Keratinocyte (primary cell): ENCODE data around the gene OSBPL10. TPM values are rescaled to one million over a fixed set of nuclear protein-coding genes. Genes with fewer than 3 reads are reported as not detected.

Source experiments
- DNase-seq: peaks from one replicate; pipeline ENCODE4 v3.0.0-alpha.2; 2011; ENCODE audit warnings: low read depth, missing footprints, low spot score
- FAIRE-seq: peaks from 2 replicates; lab custom pipeline; 2011; peaks lifted over from hg19 to GRCh38; lab: Jason Lieb, UNC
- H2AFZ ChIP-seq: 2 replicates; pipeline ENCODE4 v1.6.0; 2012; ENCODE audit warnings: low read length, control low read depth, inconsistent platforms; ENCODE audit not compliant: control insufficient read depth
- H3K27ac ChIP-seq: 2 replicates; pipeline ENCODE4 v1.5.1; 2011; ENCODE audit warnings: low read length; ENCODE audit not compliant: control insufficient read depth, insufficient read depth
- H3K27me3 ChIP-seq: 3 replicates; pipeline ENCODE4 v1.6.0; 2011; ENCODE audit warnings: low read length; ENCODE audit not compliant: control insufficient read depth, insufficient read depth; ENCODE audit errors: extremely low read depth
- H3K36me3 ChIP-seq, 2 experiments: 2 replicates in 1 of 2; 3 replicates in 1 of 2; pipeline ENCODE4 v1.5.1; 2011; ENCODE audit warnings: low read length in 2 of 2, mild to moderate bottlenecking in 1 of 2; ENCODE audit not compliant: control insufficient read depth in 2 of 2, insufficient read depth in 2 of 2; ENCODE audit errors: extremely low read depth in 1 of 2
- H3K4me1 ChIP-seq: 3 replicates; pipeline ENCODE4 v1.5.1; 2011; ENCODE audit warnings: low read length; ENCODE audit not compliant: control insufficient read depth, insufficient read depth; ENCODE audit errors: extremely low read depth
- H3K4me2 ChIP-seq: 3 replicates; pipeline ENCODE4 v1.6.0; 2011; ENCODE audit warnings: low read depth, low read length; ENCODE audit not compliant: control insufficient read depth, insufficient read depth; ENCODE audit errors: extremely low read depth
- H3K4me3 ChIP-seq, 3 experiments: fragments of 200-600 bp in 1 of 3; sonication (generic) in 1 of 3; 2 replicates in 2 of 3; 3 replicates in 1 of 3; pipeline ENCODE4 v1.5.1; 2011 to 2016; ENCODE audit warnings: low read length in 3 of 3, mild to moderate bottlenecking in 3 of 3, control low read depth in 2 of 3, inconsistent platforms in 1 of 3, low read depth in 1 of 3, mixed read lengths in 1 of 3, mixed run types in 1 of 3, moderate library complexity in 1 of 3; ENCODE audit not compliant: control insufficient read depth in 2 of 3, insufficient read depth in 2 of 3; ENCODE audit errors: extremely low read depth in 1 of 3
- H3K79me2 ChIP-seq: 2 replicates; pipeline ENCODE4 v1.6.0; 2012; ENCODE audit warnings: low read length; ENCODE audit not compliant: control insufficient read depth, insufficient read depth
- H3K9ac ChIP-seq: 3 replicates; pipeline ENCODE4 v1.6.0; 2011; ENCODE audit warnings: low read length; ENCODE audit not compliant: control insufficient read depth, insufficient read depth; ENCODE audit errors: extremely low read depth
- H3K9me1 ChIP-seq: 3 replicates; pipeline ENCODE4 v1.6.0; 2011; ENCODE audit warnings: low read length; ENCODE audit not compliant: control insufficient read depth, insufficient read depth; ENCODE audit errors: extremely low read depth
- H3K9me3 ChIP-seq: 2 replicates; pipeline ENCODE4 v1.5.1; 2012; ENCODE audit warnings: low read depth, low read length; ENCODE audit not compliant: control insufficient read depth
- H4K20me1 ChIP-seq: 3 replicates; pipeline ENCODE4 v1.6.0; 2011; ENCODE audit warnings: low read length; ENCODE audit not compliant: control insufficient read depth, insufficient read depth; ENCODE audit errors: extremely low read depth
- CTCF ChIP-seq, 3 experiments: IDR thresholded peaks in 1 of 3; conservative IDR thresholded peaks in 1 of 3; optimal IDR thresholded peaks in 1 of 3; 2 replicates in 2 of 3; 3 replicates in 1 of 3; pipeline versions ENCODE3 to v1.5.1; 2011; ENCODE audit warnings: low read length in 3 of 3, mild to moderate bottlenecking in 3 of 3, moderate library complexity in 2 of 3, control low read depth in 1 of 3, inconsistent platforms in 1 of 3; ENCODE audit not compliant: insufficient read depth in 2 of 3; ENCODE audit errors: extremely low read depth in 1 of 3
- EZH2 ChIP-seq: IDR thresholded peaks from one replicate; pipeline ENCODE4 v1.6.1; 2012; ENCODE audit warnings: inconsistent platforms, mild to moderate bottlenecking, low read length, moderate library complexity
- dilution Hi-C: fragments of 300-500 bp; cut with MboI; formaldehyde crosslinking; loops from one replicate; pipeline ENCODE4 v1.7.0; 2020; ENCODE audit warnings: low sequenced_read_pairs; ENCODE audit not compliant: extremely low pct_ligation_motif_present
- polyA plus RNA-seq, 5 experiments: library from polyadenylated mRNA; depleted of rRNA in 3 of 5; stranded (reverse) in 3 of 5; stranded (forward) in 1 of 5; unstranded in 1 of 5; fragments of >200 nt; gene quantifications; 1 replicate in 1 of 5; 2 replicates in 3 of 5; 3 replicates in 1 of 5; pipeline versions ENCODE4 v1.2.1 to v1.2.3, GENCODE V29; 2011 to 2012; ENCODE audit warnings: missing spikeins in 2 of 5, low read depth in 1 of 5, low replicate concordance in 1 of 5

OSBPL10 gene
- polyA plus RNA-seq, 1 donor (not counting 4 experiments of a cell fraction or from before 2014, with no cell fraction given) = 50.1 TPM

- FAIRE-seq = no peak
These were observed 304.5 kb downstream of the OSBPL10 start for GRCh38 chr3:31676556-31676955.

GRCh38 chr3:31673950-31674349 lies 307.1 kb downstream of the OSBPL10 start:
- no peak for FAIRE-seq
- Histone ChIP-seq H3K4me1 (peaks cover 10% of the 10 kb centered on the region), H2AFZ (no peak overlapping the region), H3K4me3 (no peak overlapping the region), H3K79me2 (peaks cover 14% of the 10 kb centered on the region), H3K27me3 (no peaks in the 10 kb centered on the region), H3K9ac (no peak overlapping the region), H3K9me3 (no peaks in the 10 kb centered on the region), H3K36me3 (peaks cover 35 to 43% of the 10 kb centered on the region in 2 experiments), H4K20me1 (peaks cover 8% of the 10 kb centered on the region), H3K9me1 (peaks cover 1% of the 10 kb centered on the region), H3K4me2 (no peak overlapping the region), H3K27ac (no peak overlapping the region)
- TF ChIP-seq CTCF (optimal IDR thresholded peaks at IDR 0.05 in 1 of 3, IDR thresholded peaks at IDR 0.05 in 1 of 3, conservative IDR thresholded peaks at IDR 0.05 in 1 of 3; ENCODE audit: extremely low read depth in 1 of 3, insufficient read depth in 2 of 3, low read length in 3 of 3) (no peak), EZH2 (no peak)
- no peak for DNase-seq
- dilution Hi-C loops = no loop called here

More at GRCh38 chr3:31676556-31676955, 304.5 kb downstream of the OSBPL10 start:
- no peaks in the 10 kb centered on the region for H3K27me3 ChIP-seq
- H3K4me3 ChIP-seq = no peak overlapping the region
- H3K4me2 ChIP-seq = no peak overlapping the region
- H3K79me2 ChIP-seq = peaks cover 14% of the 10 kb centered on the region
- no peak overlapping the region for H3K9ac ChIP-seq
- dilution Hi-C loops = no loop called here
- TF ChIP-seq EZH2 (no peak), CTCF (optimal IDR thresholded peaks at IDR 0.05 in 1 of 3, IDR thresholded peaks at IDR 0.05 in 1 of 3, conservative IDR thresholded peaks at IDR 0.05 in 1 of 3; ENCODE audit: extremely low read depth in 1 of 3, insufficient read depth in 2 of 3, low read length in 3 of 3) (no peak)
- peaks cover 9% of the 10 kb centered on the region for H4K20me1 ChIP-seq
- H3K9me3 ChIP-seq = no peaks in the 10 kb centered on the region
- peaks cover 3% of the 10 kb centered on the region for H3K9me1 ChIP-seq
- no peak overlapping the region for H3K27ac ChIP-seq
- peaks cover 14% of the 10 kb centered on the region for H3K4me1 ChIP-seq
- DNase-seq = no peak
- no peak overlapping the region for H2AFZ ChIP-seq
- peaks cover 28 to 35% of the 10 kb centered on the region in 2 experiments for H3K36me3 ChIP-seq
